IMR-90 (cell line): Measurements from ENCODE around the gene TRAIP. TPM values are rescaled to one million over a fixed set of nuclear protein-coding genes. Genes with fewer than 3 reads are reported as not detected.

ENCODE experiments used
- ATAC-seq: fragments of 200-7000 bp; cut with Tn5 transposase; 2 replicates; pipeline ENCODE4 v1.9.1; 2020; ENCODE audit warnings: low read depth, mild to moderate bottlenecking, moderate library complexity
- BruUV-seq: library from RNA; stranded (reverse); fragments of 400-500 nt; replicated peaks from 2 replicates; lab custom pipeline; 2021; lab: Mats Ljungman, UMichigan
- CTCF ChIA-PET: fragments of 300-600 bp; formaldehyde crosslinking; extraction: SDS; loops from one replicate; lab custom pipeline; 2021; ENCODE audit warnings: antibody characterized with exemption; lab: Yijun Ruan, JAX
- POLR2A ChIA-PET: fragments of 300-600 bp; sonication (Branson Sonifier 250); formaldehyde crosslinking; loops from one replicate; lab custom pipeline; 2022; ENCODE audit warnings: antibody characterized with exemption; ENCODE audit not compliant: unreplicated experiment; lab: Charles Lee
- DNase-seq: peaks from one replicate; pipeline ENCODE4 v3.0.0; 2013
- H2AFZ ChIP-seq: replicated peaks from 2 replicates; pipeline ENCODE3; 2013; ENCODE audit warnings: low read length, mild to moderate bottlenecking; ENCODE audit not compliant: poor library complexity
- H2AK5ac ChIP-seq: 2 replicates; pipeline ENCODE4 v1.6.1; 2013; ENCODE audit warnings: low read depth, low read length, inconsistent platforms
- H2AK9ac ChIP-seq: replicated peaks from 2 replicates; pipeline ENCODE3; 2013; ENCODE audit warnings: mild to moderate bottlenecking, low read depth, low read length, moderate library complexity; ENCODE audit not compliant: poor library complexity
- H2BK120ac ChIP-seq: 2 replicates; pipeline ENCODE4 v1.6.1; 2013; ENCODE audit warnings: low read depth, low read length, inconsistent platforms
- H2BK15ac ChIP-seq: 3 replicates; pipeline ENCODE4 v1.6.1; 2013; ENCODE audit warnings: low read depth, low read length, inconsistent platforms
- H2BK20ac ChIP-seq: 2 replicates; pipeline ENCODE4 v1.6.1; 2013; ENCODE audit warnings: low read depth, mild to moderate bottlenecking, inconsistent platforms, low read length, moderate library complexity
- H2BK5ac ChIP-seq: 2 replicates; pipeline ENCODE4 v1.6.1; 2013; ENCODE audit warnings: mild to moderate bottlenecking, low read depth, low read length, inconsistent platforms; ENCODE audit not compliant: poor library complexity, severe bottlenecking
- H3K14ac ChIP-seq: replicated peaks from 2 replicates; pipeline ENCODE4 v1.6.1; 2013; ENCODE audit warnings: low read depth, low read length, inconsistent platforms
- H3K18ac ChIP-seq: 2 replicates; pipeline ENCODE4 v1.6.1; 2013; ENCODE audit warnings: low read depth, low read length, control low read depth
- H3K23ac ChIP-seq: 2 replicates; pipeline ENCODE4 v1.6.1; 2013; ENCODE audit warnings: low read depth, low read length, inconsistent platforms
- H3K27ac ChIP-seq: 2 replicates; pipeline ENCODE4 v1.5.1; 2013; ENCODE audit warnings: mild to moderate bottlenecking, control low read depth, low read length; ENCODE audit not compliant: insufficient read depth
- H3K27me3 ChIP-seq: 2 replicates; pipeline ENCODE4 v1.6.1; 2013; ENCODE audit warnings: low read length; ENCODE audit not compliant: control insufficient read depth, insufficient read depth
- H3K36me3 ChIP-seq: 2 replicates; pipeline ENCODE4 v1.6.1; 2013; ENCODE audit warnings: low read length, mixed read lengths; ENCODE audit not compliant: control insufficient read depth, insufficient read depth
- H3K4ac ChIP-seq: 2 replicates; pipeline ENCODE4 v1.6.1; 2013; ENCODE audit warnings: low read depth, low read length, inconsistent platforms
- H3K4me1 ChIP-seq: 2 replicates; pipeline ENCODE4 v1.6.1; 2013; ENCODE audit warnings: low read length, mixed read lengths; ENCODE audit not compliant: control insufficient read depth, insufficient read depth
- H3K4me2 ChIP-seq: 2 replicates; pipeline ENCODE4 v1.6.1; 2013; ENCODE audit warnings: low read depth, mild to moderate bottlenecking, control low read depth, low read length, moderate library complexity
- H3K4me3 ChIP-seq: 2 replicates; pipeline ENCODE4 v1.5.1; 2013; ENCODE audit warnings: low read depth, mild to moderate bottlenecking, control low read depth, low read length, moderate library complexity; ENCODE audit not compliant: insufficient read depth
- H3K56ac ChIP-seq: 2 replicates; pipeline ENCODE4 v1.6.1; 2013; ENCODE audit warnings: low read length, inconsistent platforms; ENCODE audit not compliant: insufficient read depth; ENCODE audit errors: extremely low read depth
- H3K79me1 ChIP-seq, 2 experiments: 2 replicates each; pipeline ENCODE4 v1.6.1; 2013; ENCODE audit warnings: low read length in 2 of 2, inconsistent platforms in 1 of 2, low read depth in 1 of 2
- H3K9ac ChIP-seq: 2 replicates; pipeline ENCODE4 v1.6.1; 2013; ENCODE audit warnings: low read depth, low read length, control low read depth
- H3K9me1 ChIP-seq: 2 replicates; pipeline ENCODE4 v1.6.1; 2013; ENCODE audit warnings: low read length, inconsistent platforms; ENCODE audit not compliant: insufficient read depth
- H3K9me3 ChIP-seq: 2 replicates; pipeline ENCODE4 v1.6.1; 2013; ENCODE audit warnings: low read length; ENCODE audit not compliant: control insufficient read depth, insufficient read depth
- H4K20me1 ChIP-seq: 2 replicates; pipeline ENCODE4 v1.6.1; 2013; ENCODE audit warnings: low read length, inconsistent platforms; ENCODE audit not compliant: insufficient read depth
- H4K5ac ChIP-seq: 2 replicates; pipeline ENCODE4 v1.6.1; 2013; ENCODE audit warnings: mild to moderate bottlenecking, low read depth, low read length, control low read depth
- H4K8ac ChIP-seq, 2 experiments: 2 replicates each; pipeline ENCODE4 v1.6.1; 2013; ENCODE audit warnings: low read depth in 2 of 2, low read length in 2 of 2, control low read depth in 1 of 2, inconsistent platforms in 1 of 2
- H4K91ac ChIP-seq: 2 replicates; pipeline ENCODE4 v1.6.1; 2013; ENCODE audit warnings: low read depth, low read length, inconsistent platforms; ENCODE audit not compliant: insufficient read depth
- BHLHE40 ChIP-seq: fragments of 150-350 bp; IDR thresholded peaks from 2 replicates; pipeline ENCODE4 v1.6.1; 2016; ENCODE audit warnings: mild to moderate bottlenecking, low read depth, low read length
- MAFK ChIP-seq: IDR thresholded peaks from 2 replicates; pipeline ENCODE4 v1.6.1; 2012; ENCODE audit warnings: low read depth, low read length, improper control_type of control experiment
- MAZ ChIP-seq: IDR thresholded peaks from 2 replicates; pipeline ENCODE4 v1.6.1; 2012; ENCODE audit warnings: low read depth, mild to moderate bottlenecking, low read length, improper control_type of control experiment, moderate library complexity, borderline replicate concordance
- NFE2L2 ChIP-seq: fragments of 150-350 bp; IDR thresholded peaks from 2 replicates; pipeline ENCODE4 v1.6.1; 2016; ENCODE audit warnings: low read depth, mild to moderate bottlenecking, low read length
- RAD21 ChIP-seq: IDR thresholded peaks from 2 replicates; pipeline ENCODE4 v1.6.1; 2012; ENCODE audit warnings: low read length, improper control_type of control experiment
- RCOR1 ChIP-seq: IDR thresholded peaks from 2 replicates; pipeline ENCODE4 v1.6.1; 2012; ENCODE audit warnings: mild to moderate bottlenecking, low read length, improper control_type of control experiment; ENCODE audit not compliant: insufficient replicate concordance
- RFX5 ChIP-seq: IDR thresholded peaks from 2 replicates; pipeline ENCODE4 v1.8.0; 2012; ENCODE audit warnings: low read depth, mild to moderate bottlenecking, low read length, moderate library complexity
- dilution Hi-C: fragments of 300-500 bp; cut with HindIII; formaldehyde crosslinking; loops from one replicate; pipeline ENCODE4 v1.14.3; 2018; ENCODE audit warnings: low sequenced_read_pairs; ENCODE audit not compliant: unreplicated experiment
- in situ Hi-C: fragments of 300-500 bp; cut with MboI; formaldehyde crosslinking; loops from 3 replicates; pipeline ENCODE4 v1.14.3; 2019; ENCODE audit warnings: low sequenced_read_pairs, inconsistent platforms, mixed read lengths
- intact Hi-C: fragments of 100-400 bp; cut with micrococcal nuclease; formaldehyde crosslinking; loops from 2 replicates; pipeline ENCODE4 v1.10.0; 2022
- polyA plus RNA-seq, 3 experiments: library from polyadenylated mRNA; depleted of rRNA; stranded (reverse); fragments of >200 nt; gene quantifications; 2 replicates each; pipeline ENCODE4 v1.2.3, GENCODE V29; 2012; ENCODE audit warnings: low replicate concordance in 1 of 3
- total RNA-seq: library from RNA; depleted of rRNA; stranded (reverse); fragments of >200 nt; gene quantifications from 2 replicates; pipeline ENCODE4 v1.2.3, GENCODE V29; 2012
- TF ChIP-seq, protein P1 (sequence below): fragments of 150-350 bp; IDR thresholded peaks from 2 replicates; pipeline ENCODE4 v1.6.1; 2017; ENCODE audit warnings: mild to moderate bottlenecking, antibody characterized with exemption, low read length, low read depth

Gene TRAIP
- total and polyA plus RNA-seq, 2 of the 4 experiments (the other 2 are of a cell fraction) = 6.3 to 9.2 TPM

DNA sequence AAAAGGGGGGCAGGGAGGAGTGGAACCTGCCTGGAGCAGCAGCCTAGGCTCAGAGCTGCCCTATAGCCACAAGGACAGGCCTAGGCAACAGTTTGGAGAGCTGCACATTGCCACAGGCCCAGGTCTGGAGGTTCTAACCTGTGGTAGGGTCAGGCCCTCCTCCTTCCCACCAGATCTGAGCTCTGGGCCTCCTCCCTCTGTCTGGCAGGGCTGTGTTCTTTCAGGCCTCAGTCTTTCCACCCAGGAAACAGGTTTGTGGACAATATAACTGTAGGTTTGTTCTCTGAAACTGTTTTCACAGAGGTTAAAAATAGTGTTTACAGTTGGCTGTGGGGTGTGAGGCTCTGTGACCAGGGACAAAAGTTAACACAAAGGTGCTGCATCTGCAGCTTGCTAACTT, 22.3 kb upstream of the TRAIP start:
- Histone ChIP-seq H4K91ac (no peak overlapping the region), H2BK120ac (no peak overlapping the region), H3K23ac (no peak overlapping the region), H2AFZ (no peak overlapping the region), H3K4me3 (no peak overlapping the region), H3K4me1 (peaks cover 4% of the 10 kb centered on the region; the same call in 1 of the 2 replicates), H2BK5ac (no peak overlapping the region), H3K9me3 (no peaks in the 10 kb centered on the region), H3K56ac (no peak overlapping the region), H4K5ac (no peak overlapping the region), H4K20me1 (no peaks in the 10 kb centered on the region; the same call in 1 of the 2 replicates), H3K4ac (no peak overlapping the region), H3K79me1 (no peaks in the 10 kb centered on the region), H2AK9ac (no peak overlapping the region), H4K8ac (no peak overlapping the region), H3K36me3 (no peaks in the 10 kb centered on the region), H3K9ac (no peak overlapping the region), H3K4me2 (no peak overlapping the region), H3K18ac (no peak overlapping the region), H2BK15ac (no peak overlapping the region), H3K14ac (no peak overlapping the region), H2AK5ac (no peak overlapping the region), H3K27ac (no peak overlapping the region), H3K27me3 (peaks cover 49% of the 10 kb centered on the region), H2BK20ac (no peak overlapping the region), H3K9me1 (no peaks in the 10 kb centered on the region)
- in situ Hi-C loops = no loop called here
- intact Hi-C loops = no loop called here
- DNase-seq (no peak), ATAC-seq (no peak)
- dilution Hi-C loops = no loop called here
- BruUV-seq = no TSS peak
- no peak for TF ChIP-seq BHLHE40
- no peak for TF ChIP-seq MAFK
- TF ChIP-seq, protein P1, sequence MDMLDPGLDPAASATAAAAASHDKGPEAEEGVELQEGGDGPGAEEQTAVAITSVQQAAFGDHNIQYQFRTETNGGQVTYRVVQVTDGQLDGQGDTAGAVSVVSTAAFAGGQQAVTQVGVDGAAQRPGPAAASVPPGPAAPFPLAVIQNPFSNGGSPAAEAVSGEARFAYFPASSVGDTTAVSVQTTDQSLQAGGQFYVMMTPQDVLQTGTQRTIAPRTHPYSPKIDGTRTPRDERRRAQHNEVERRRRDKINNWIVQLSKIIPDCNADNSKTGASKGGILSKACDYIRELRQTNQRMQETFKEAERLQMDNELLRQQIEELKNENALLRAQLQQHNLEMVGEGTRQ = no peak
- no peak for TF ChIP-seq RCOR1
- TF ChIP-seq RAD21 = no peak
- no peak for TF ChIP-seq MAZ
- TF ChIP-seq NFE2L2 = no peak
- TF ChIP-seq RFX5 = no peak
- ChIA-PET CTCF (interaction anchor here (0.6 to 0.8 kb wide), 2 partner anchors 11 to 342 kb away, joined by 3 read pairs; no protein-coding TSS in a partner anchor), POLR2A (no interaction called here)
